ENCODE data around the gene PHAX. TPM values are rescaled to one million over a fixed set of nuclear protein-coding genes. Genes with fewer than 3 reads are reported as not detected.

PHAX gene
- total and polyA plus RNA-seq, 10 of the 15 experiments (the other 5 are each of a cell fraction or from before 2014, with no cell fraction given) = 28.2 to 88.7 (median 60.3) TPM

DNA sequence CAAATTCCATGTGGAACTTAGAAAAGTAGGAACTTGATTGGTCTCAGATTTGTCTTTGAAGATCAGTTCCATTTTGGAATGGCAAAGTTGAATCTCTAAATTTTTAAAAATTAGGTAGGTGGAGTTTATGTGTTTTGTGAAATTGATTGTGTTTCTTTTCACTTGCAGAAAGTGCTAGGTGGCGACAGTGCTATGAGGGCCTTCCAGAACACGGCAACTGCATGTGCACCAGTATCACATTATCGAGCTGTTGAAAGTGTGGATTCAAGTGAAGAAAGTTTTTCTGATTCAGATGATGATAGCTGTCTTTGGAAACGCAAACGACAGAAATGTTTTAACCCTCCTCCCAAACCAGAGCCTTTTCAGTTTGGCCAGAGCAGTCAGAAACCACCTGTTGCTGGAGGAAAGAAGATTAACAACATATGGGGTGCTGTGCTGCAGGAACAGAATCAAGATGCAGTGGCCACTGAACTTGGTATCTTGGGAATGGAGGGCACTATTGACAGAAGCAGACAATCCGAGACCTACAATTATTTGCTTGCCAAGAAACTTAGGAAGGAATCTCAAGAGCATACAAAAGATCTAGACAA lies 2.8 kb downstream of the PHAX start:
- ATAC-seq (no peak), DNase-seq (ENCODE audit: low read depth, low spot score) (no peak), FAIRE-seq (no peak)
- H3K36me3 ChIP-seq (ENCODE audit: control insufficient read depth in 2 of 2, insufficient read depth in 2 of 2, low read length in 1 of 2) = peaks cover 0 to 18% of the 10 kb centered on the region in 2 experiments; a peak in 1 of 4 replicates
- peak overlapping the region; percentile 14; the same call in 1 of the 2 replicates for H3K4me3 ChIP-seq
- no peaks in the 10 kb centered on the region for H3K27me3 ChIP-seq (replicated peaks in 1 of 2; ENCODE audit: control insufficient read depth in 2 of 2, insufficient read depth in 2 of 2, low read length in 1 of 2)
- H4K20me1 ChIP-seq (ENCODE audit: control insufficient read depth, insufficient read depth) = no peaks in the 10 kb centered on the region
- in situ Hi-C loops (cut with MboI) (no loop called here), intact Hi-C loops (cut with micrococcal nuclease; ENCODE audit: unreplicated experiment) (loop anchor here (5.0 kb wide), 1 partner anchor 246 kb away; no protein-coding TSS in a partner anchor)
- H3K9ac ChIP-seq (ENCODE audit: control insufficient read depth, insufficient read depth, low read length) = no peak overlapping the region
- RAD21 ChIA-PET (ENCODE audit: unreplicated experiment) = no interaction called here
- no peaks in the 10 kb centered on the region; the same call in 1 of the 2 replicates for H3K4me1 ChIP-seq (ENCODE audit: control insufficient read depth, insufficient read depth, low read length)
- SMC1A ChIA-PET (ENCODE audit: uncharacterized antibody, unreplicated experiment) = no interaction called here
- CTCF ChIA-PET = interaction anchor here (0.6 to 1.2 kb wide), 6 partner anchors 17 to 1956 kb away, joined by 3 to 4 read pairs (median 3); no protein-coding TSS in a partner anchor
- 98% methylated on average over 6 of the region's 6 CpGs for WGBS (ENCODE audit: insufficient coverage, insufficient replicate concordance, low lambda C conversion rate, missing lambda C conversion rate)
- TF ChIP-seq, protein P1, sequence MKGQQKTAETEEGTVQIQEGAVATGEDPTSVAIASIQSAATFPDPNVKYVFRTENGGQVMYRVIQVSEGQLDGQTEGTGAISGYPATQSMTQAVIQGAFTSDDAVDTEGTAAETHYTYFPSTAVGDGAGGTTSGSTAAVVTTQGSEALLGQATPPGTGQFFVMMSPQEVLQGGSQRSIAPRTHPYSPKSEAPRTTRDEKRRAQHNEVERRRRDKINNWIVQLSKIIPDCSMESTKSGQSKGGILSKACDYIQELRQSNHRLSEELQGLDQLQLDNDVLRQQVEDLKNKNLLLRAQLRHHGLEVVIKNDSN (IDR thresholded peaks at IDR 0.05; ENCODE audit: borderline replicate concordance, extremely low read length, insufficient read depth, low read depth, low read length) = no peak
- TF ChIP-seq HDAC2 (IDR thresholded peaks at IDR 0.05) = no peak
- no peak for TF ChIP-seq SP1 (IDR thresholded peaks at IDR 0.05; ENCODE audit: low read depth, low read length)
- TF ChIP-seq, protein P2, sequence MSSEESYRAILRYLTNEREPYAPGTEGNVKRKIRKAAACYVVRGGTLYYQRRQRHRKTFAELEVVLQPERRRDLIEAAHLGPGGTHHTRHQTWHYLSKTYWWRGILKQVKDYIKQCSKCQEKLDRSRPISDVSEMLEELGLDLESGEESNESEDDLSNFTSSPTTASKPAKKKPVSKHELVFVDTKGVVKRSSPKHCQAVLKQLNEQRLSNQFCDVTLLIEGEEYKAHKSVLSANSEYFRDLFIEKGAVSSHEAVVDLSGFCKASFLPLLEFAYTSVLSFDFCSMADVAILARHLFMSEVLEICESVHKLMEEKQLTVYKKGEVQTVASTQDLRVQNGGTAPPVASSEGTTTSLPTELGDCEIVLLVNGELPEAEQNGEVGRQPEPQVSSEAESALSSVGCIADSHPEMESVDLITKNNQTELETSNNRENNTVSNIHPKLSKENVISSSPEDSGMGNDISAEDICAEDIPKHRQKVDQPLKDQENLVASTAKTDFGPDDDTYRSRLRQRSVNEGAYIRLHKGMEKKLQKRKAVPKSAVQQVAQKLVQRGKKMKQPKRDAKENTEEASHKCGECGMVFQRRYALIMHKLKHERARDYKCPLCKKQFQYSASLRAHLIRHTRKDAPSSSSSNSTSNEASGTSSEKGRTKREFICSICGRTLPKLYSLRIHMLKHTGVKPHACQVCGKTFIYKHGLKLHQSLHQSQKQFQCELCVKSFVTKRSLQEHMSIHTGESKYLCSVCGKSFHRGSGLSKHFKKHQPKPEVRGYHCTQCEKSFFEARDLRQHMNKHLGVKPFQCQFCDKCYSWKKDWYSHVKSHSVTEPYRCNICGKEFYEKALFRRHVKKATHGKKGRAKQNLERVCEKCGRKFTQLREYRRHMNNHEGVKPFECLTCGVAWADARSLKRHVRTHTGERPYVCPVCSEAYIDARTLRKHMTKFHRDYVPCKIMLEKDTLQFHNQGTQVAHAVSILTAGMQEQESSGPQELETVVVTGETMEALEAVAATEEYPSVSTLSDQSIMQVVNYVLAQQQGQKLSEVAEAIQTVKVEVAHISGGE (CRISPR knock-in tag; IDR thresholded peaks at IDR 0.05) = no peak
- no peak for TF ChIP-seq RFX5 (IDR thresholded peaks at IDR 0.05; ENCODE audit: low read depth, low read length)
- TF ChIP-seq, protein P3, sequence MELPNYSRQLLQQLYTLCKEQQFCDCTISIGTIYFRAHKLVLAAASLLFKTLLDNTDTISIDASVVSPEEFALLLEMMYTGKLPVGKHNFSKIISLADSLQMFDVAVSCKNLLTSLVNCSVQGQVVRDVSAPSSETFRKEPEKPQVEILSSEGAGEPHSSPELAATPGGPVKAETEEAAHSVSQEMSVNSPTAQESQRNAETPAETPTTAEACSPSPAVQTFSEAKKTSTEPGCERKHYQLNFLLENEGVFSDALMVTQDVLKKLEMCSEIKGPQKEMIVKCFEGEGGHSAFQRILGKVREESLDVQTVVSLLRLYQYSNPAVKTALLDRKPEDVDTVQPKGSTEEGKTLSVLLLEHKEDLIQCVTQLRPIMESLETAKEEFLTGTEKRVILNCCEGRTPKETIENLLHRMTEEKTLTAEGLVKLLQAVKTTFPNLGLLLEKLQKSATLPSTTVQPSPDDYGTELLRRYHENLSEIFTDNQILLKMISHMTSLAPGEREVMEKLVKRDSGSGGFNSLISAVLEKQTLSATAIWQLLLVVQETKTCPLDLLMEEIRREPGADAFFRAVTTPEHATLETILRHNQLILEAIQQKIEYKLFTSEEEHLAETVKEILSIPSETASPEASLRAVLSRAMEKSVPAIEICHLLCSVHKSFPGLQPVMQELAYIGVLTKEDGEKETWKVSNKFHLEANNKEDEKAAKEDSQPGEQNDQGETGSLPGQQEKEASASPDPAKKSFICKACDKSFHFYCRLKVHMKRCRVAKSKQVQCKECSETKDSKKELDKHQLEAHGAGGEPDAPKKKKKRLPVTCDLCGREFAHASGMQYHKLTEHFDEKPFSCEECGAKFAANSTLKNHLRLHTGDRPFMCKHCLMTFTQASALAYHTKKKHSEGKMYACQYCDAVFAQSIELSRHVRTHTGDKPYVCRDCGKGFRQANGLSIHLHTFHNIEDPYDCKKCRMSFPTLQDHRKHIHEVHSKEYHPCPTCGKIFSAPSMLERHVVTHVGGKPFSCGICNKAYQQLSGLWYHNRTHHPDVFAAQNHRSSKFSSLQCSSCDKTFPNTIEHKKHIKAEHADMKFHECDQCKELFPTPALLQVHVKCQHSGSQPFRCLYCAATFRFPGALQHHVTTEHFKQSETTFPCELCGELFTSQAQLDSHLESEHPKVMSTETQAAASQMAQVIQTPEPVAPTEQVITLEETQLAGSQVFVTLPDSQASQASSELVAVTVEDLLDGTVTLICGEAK (IDR thresholded peaks at IDR 0.05; ENCODE audit: borderline replicate concordance) = no peak
- no peak for TF ChIP-seq STAT1 (conservative IDR thresholded peaks at IDR 0.05)
- TF ChIP-seq, protein P4, sequence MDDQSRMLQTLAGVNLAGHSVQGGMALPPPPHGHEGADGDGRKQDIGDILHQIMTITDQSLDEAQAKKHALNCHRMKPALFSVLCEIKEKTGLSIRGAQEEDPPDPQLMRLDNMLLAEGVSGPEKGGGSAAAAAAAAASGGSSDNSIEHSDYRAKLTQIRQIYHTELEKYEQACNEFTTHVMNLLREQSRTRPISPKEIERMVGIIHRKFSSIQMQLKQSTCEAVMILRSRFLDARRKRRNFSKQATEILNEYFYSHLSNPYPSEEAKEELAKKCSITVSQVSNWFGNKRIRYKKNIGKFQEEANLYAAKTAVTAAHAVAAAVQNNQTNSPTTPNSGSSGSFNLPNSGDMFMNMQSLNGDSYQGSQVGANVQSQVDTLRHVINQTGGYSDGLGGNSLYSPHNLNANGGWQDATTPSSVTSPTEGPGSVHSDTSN (IDR thresholded peaks at IDR 0.05; ENCODE audit: insufficient replicate concordance, low read depth, low read length) = no peak
- peaks cover 4% of the 10 kb centered on the region; the same call in 2 of the 3 replicates for H3K9me3 ChIP-seq (replicated peaks; ENCODE audit: control insufficient read depth, insufficient read depth, low read length)
- POLR2A ChIA-PET = interaction anchor here (0.7 kb wide), 1 partner anchor 175 kb away, joined by 3 read pairs; no protein-coding TSS in a partner anchor
- H3K79me2 ChIP-seq (ENCODE audit: control insufficient read depth, insufficient read depth, low read length) = peaks cover 47% of the 10 kb centered on the region
- H3K27ac ChIP-seq (ENCODE audit: control insufficient read depth, insufficient read depth) = no peak overlapping the region; the same call in 1 of the 2 replicates
- peak overlapping the region; percentile 58 for H3K4me2 ChIP-seq (ENCODE audit: control insufficient read depth, insufficient read depth)
- H2AFZ ChIP-seq (ENCODE audit: control insufficient read depth, low read depth, low read length) = no peak overlapping the region
- BruUV-seq (replicated peaks) = TSS peak; percentile 54

All from GM12878 (cell line).